ENCODE data around the gene C12orf76.

The C12orf76 gene

DNA sequence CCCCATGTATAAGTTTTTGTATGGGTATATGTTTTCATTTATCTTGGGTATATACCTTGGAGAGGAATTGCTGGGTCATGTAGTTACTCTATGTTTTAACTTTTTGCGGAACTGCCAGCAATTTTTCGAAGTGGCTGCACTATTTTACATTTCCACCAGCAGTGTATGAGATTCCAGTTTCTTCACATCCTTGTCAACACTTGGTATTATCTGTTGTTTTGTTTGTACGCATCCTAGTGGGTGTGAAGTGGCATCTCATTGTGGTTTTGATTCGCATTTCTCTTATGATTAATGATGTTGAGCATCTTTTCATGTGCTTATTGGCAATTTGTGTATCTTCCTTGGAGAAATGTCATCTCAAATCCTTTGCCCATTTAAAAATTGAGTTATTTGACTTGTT, 42.2 kb downstream of the C12orf76 start:
- TF ChIP-seq, protein P1, sequence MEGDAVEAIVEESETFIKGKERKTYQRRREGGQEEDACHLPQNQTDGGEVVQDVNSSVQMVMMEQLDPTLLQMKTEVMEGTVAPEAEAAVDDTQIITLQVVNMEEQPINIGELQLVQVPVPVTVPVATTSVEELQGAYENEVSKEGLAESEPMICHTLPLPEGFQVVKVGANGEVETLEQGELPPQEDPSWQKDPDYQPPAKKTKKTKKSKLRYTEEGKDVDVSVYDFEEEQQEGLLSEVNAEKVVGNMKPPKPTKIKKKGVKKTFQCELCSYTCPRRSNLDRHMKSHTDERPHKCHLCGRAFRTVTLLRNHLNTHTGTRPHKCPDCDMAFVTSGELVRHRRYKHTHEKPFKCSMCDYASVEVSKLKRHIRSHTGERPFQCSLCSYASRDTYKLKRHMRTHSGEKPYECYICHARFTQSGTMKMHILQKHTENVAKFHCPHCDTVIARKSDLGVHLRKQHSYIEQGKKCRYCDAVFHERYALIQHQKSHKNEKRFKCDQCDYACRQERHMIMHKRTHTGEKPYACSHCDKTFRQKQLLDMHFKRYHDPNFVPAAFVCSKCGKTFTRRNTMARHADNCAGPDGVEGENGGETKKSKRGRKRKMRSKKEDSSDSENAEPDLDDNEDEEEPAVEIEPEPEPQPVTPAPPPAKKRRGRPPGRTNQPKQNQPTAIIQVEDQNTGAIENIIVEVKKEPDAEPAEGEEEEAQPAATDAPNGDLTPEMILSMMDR (IDR thresholded peaks at IDR 0.05; ENCODE audit: borderline replicate concordance, control extremely low read depth, extremely low read depth, insufficient read depth, missing control alignments) = no peak
- DNase-seq (ENCODE audit: low spot score) = no peak
- in situ Hi-C loops (cut with MboI; ENCODE audit: low sequenced_read_pairs, unreplicated experiment) = no loop called here

DNA sequence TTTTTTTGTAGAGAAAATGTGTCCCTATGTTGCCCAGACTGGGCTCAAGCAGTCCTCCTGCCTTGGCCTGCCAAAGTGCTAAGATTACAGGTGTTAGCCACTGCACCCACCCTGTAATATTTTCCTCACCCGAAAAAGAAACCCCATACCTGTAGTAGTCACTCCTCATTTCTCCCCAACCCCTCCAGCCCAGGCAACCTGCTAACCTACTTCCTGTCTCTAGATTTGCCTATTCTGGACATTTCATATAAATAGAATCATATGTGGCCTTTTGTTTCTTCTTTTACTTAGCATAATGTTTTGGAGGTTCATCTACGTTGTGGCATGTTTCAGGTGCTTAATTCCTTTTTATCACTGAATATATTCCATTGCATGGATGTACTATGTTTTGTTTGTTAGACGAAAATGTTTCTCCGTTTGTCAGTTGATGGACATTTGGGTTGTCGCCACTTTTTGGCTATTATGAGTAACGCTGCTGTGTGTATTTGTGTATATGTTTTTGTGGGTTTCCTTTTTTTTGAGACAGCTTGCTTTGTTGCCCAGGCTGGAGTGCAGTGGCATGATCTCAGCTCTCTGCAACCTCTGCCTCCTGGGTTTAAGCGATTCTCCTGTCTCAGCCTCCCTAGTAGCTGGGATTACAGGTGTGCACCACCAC, 42.9 kb downstream of the C12orf76 start:
- in situ Hi-C loops (cut with MboI; ENCODE audit: low sequenced_read_pairs, unreplicated experiment) = no loop called here

DNA sequence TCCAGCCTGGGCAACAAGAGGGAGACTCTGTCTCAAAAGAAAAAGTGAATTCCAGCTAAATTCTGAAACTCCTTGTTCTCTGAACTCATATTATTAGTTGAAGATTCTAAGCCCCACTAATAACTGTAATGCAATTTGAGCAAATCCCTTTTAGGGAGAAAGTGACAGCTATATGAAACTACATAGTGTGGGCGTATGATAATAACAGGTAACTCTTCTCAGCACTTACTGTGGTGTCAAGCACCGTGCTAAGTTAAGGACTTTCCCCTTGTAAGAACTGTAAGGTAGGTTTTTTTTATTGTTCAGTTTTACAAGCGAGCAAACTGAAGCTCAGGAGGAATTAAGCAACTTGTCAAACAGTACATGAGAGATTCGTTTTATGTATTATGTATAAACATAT, 43.7 kb downstream of the C12orf76 start:
- TF ChIP-seq, protein P1 (IDR thresholded peaks at IDR 0.05; ENCODE audit: borderline replicate concordance, control extremely low read depth, extremely low read depth, insufficient read depth, missing control alignments) = no peak

More for the DNA sequence above, 42.9 kb downstream of the C12orf76 start:
- TF ChIP-seq, protein P1 (IDR thresholded peaks at IDR 0.05; ENCODE audit: borderline replicate concordance, control extremely low read depth, extremely low read depth, insufficient read depth, missing control alignments) = no peak
- no peak for DNase-seq (ENCODE audit: low spot score)

DNA sequence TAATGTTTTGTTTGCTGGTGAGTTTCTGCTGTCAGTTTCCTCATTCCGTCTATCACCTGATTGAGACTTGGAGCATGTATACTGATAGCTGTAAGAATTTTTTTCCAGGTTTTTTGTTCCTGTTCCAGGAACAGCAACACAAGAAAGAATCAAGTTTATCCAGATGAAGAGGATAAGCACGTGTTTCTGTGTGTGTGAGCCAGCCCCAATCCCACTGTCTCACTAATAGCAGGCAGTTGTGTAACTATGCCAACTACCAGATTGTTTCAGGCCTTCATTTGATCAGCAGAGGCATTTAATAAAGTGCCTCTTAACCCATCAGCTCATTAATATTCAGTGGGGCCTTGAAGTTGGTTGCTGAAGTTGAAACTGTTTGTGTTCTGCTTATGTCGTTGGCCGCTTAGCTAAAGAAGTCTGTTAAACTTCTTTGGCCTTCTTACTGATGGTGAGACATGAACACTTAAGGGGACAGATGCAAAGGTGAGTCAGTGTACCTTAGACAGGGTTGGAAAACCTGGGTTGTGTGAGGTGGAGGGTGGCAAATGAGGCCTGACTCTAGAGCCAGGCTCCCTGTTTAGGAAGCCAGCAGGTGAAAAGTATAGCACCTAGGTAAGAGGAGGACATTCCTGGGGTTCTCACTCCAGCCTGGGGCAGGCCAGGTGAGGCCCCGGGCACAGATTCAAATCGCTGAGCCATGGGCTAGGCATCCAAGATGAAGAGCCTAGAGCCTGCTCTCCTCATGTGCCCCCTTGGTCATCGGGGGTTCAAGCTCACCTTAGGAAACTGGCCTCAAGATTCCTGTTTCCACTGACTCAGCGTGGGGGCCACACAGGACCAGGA, 45.4 kb downstream of the C12orf76 start:
- no peak for DNase-seq (ENCODE audit: low spot score)
- in situ Hi-C loops (cut with MboI; ENCODE audit: low sequenced_read_pairs, unreplicated experiment) = no loop called here
- TF ChIP-seq, protein P1 (IDR thresholded peaks at IDR 0.05; ENCODE audit: borderline replicate concordance, control extremely low read depth, extremely low read depth, insufficient read depth, missing control alignments) = no peak

More for the DNA sequence above, 43.7 kb downstream of the C12orf76 start:
- DNase-seq (ENCODE audit: low spot score) = peak; percentile 63
- in situ Hi-C loops (cut with MboI; ENCODE audit: low sequenced_read_pairs, unreplicated experiment) = no loop called here

GRCh38 chr12:110001596-110001995, 46.7 kb downstream of the C12orf76 start:
- TF ChIP-seq, protein P1 (IDR thresholded peaks at IDR 0.05; ENCODE audit: borderline replicate concordance, control extremely low read depth, extremely low read depth, insufficient read depth, missing control alignments) = no peak
- DNase-seq (ENCODE audit: low spot score) = no peak
- in situ Hi-C loops (cut with MboI; ENCODE audit: low sequenced_read_pairs, unreplicated experiment) = no loop called here

GRCh38 chr12:109999983-110000505, 48.3 kb downstream of the C12orf76 start:
- no peak for DNase-seq (ENCODE audit: low spot score)
- in situ Hi-C loops (cut with MboI; ENCODE audit: low sequenced_read_pairs, unreplicated experiment) = no loop called here
- TF ChIP-seq, protein P1 (IDR thresholded peaks at IDR 0.05; ENCODE audit: borderline replicate concordance, control extremely low read depth, extremely low read depth, insufficient read depth, missing control alignments) = no peak
